Adrenal gland (tissue), 12 donors: Measurements from ENCODE around the gene THSD7A. TPM values are rescaled to one million over a fixed set of nuclear protein-coding genes. Genes with fewer than 3 reads are reported as not detected.

Experiments used
- DNase-seq, 7 donors: peaks; one replicate each; pipeline ENCODE4 v3.0.0-alpha.2; 2019 to 2020
- H3K27ac ChIP-seq, 5 donors: fragments of 200-600 bp; sonication (generic) in 4 of 5; 1 replicate in 3 of 5; 2 replicates in 2 of 5; pipeline versions ENCODE4 v1.5.1 to v1.8.0; 2016 to 2020; ENCODE audit warnings: mild to moderate bottlenecking in 1 of 5
- H3K27me3 ChIP-seq: fragments of 200-600 bp; 2 replicates; pipeline ENCODE4 v1.8.0; 2021
- H3K36me3 ChIP-seq, 2 donors: fragments of 200-600 bp; replicated peaks in 1 of 2; 1 replicate in 1 of 2; 2 replicates in 1 of 2; pipeline versions ENCODE4 v1.5.1 to v1.8.0; 2018 to 2022
- H3K4me1 ChIP-seq, 2 donors: fragments of 200-600 bp; replicated peaks in 1 of 2; 1 replicate in 1 of 2; 2 replicates in 1 of 2; pipeline versions ENCODE4 v1.5.1 to v1.8.0; 2018 to 2021
- H3K4me3 ChIP-seq, 4 donors: fragments of 200-600 bp; sonication (generic) in 3 of 4; one replicate each; pipeline ENCODE4 v1.5.1; 2016 to 2018
- H3K9me3 ChIP-seq, 3 donors: fragments of 200-600 bp; sonication (generic) in 1 of 3; replicated peaks in 1 of 3; 1 replicate in 2 of 3; 2 replicates in 1 of 3; pipeline versions ENCODE4 v1.5.1 to v1.8.0; 2016 to 2021
- CTCF ChIP-seq, 6 experiments: fragments of 450-650 bp in 4 of 6; fragments of 200-600 bp in 2 of 6; sonication (generic) in 1 of 6; IDR thresholded peaks; 1 replicate in 5 of 6; 2 replicates in 1 of 6; pipeline versions ENCODE4 v1.5.1 to v1.8.0; 2016 to 2021; ENCODE audit warnings: antibody characterized with exemption in 6 of 6, mild to moderate bottlenecking in 2 of 6, moderate library complexity in 1 of 6
- POLR2A ChIP-seq, 2 donors: fragments of 450-650 bp; IDR thresholded peaks; one replicate each; pipeline ENCODE4 v1.6.1; 2017; ENCODE audit warnings: antibody characterized with exemption in 2 of 2, mild to moderate bottlenecking in 2 of 2, moderate library complexity in 1 of 2
- WGBS, 4 donors: extraction: QIAGEN DNeasy Blood & Tissue Kit in 2 of 4; methylation state at CpG; one replicate each; pipeline versions ENCODE4 v1.1.5 to v1.1.7; 2013 to 2017; 5-methylcytosine and 5-hydroxymethylcytosine counted together
- intact Hi-C, 2 donors: fragments of 100-400 bp; cut with DNase I; formaldehyde crosslinking; loops; one replicate each; pipeline versions ENCODE4 v1.14.1 to v1.15.0; 2022 to 2023
- polyA plus RNA-seq, 3 donors: library from polyadenylated mRNA; stranded (reverse); fragments of 200-250 nt in 2 of 3; fragments of 350-450 nt in 1 of 3; fragmentation: Illumina TruSeq in 1 of 3; extraction: RNeasy Lipid Tissue Mini Kit (QIAGEN cat#74804) in 1 of 3; gene quantifications; one replicate each; pipeline ENCODE4 v1.2.3, GENCODE V29; 2013 to 2014
- total RNA-seq, 9 donors: library from RNA; depleted of rRNA in 4 of 9; stranded (reverse); fragments of >200 nt in 4 of 9; fragments of 120-200 nt in 1 of 9; fragmentation: NEBNext Ultra II Directional in 1 of 9; extraction: Animal tissue kit (Norgen Biotek cat#: 25700) in 1 of 9; gene quantifications; one replicate each; pipeline versions ENCODE4 v1.1.0 to v1.2.4, GENCODE V29; 2013 to 2023
- donor health status: healthy with polysubstance abuse.
- donor health status: Bipolar disorder and iron deficiency.
- donor health status: DM: yes; HTN: yes; CAD: no.
- donor health status: DM: no; HTN: no; CAD: no.
- donor health status: DM: no; HTN: no; CAD: no.
- donor health status: DM: yes; HTN: yes; CAD: no.

Gene THSD7A
- total and polyA plus RNA-seq, 12 donors = 0.74 to 18.4 (median 4.8) TPM

DNA sequence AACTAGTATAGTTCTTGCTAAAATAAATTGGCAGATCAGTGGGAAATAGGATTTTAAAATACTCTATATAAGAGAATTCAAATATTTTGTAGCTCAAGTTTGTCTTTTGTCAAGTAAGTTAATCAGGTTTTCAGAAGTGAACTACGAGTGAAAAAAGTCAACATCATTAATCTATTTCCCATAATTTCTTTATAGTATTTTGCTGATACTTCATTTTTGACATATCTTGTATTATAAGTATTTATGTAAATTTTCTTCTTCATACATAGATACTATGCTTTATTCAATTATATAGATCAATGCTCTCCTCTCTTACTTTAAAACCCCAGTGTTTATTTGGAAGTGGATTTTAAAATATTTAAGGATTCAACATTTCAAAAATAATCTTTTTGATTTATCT lies 360.7 kb downstream of the THSD7A start:
- H3K27ac ChIP-seq = no peak overlapping the region
- TF ChIP-seq POLR2A (IDR thresholded peaks at IDR 0.05) (no peak), CTCF (IDR thresholded peaks at IDR 0.05) (no peak)
- no peaks in the 10 kb centered on the region for H3K27me3 ChIP-seq
- H3K36me3 ChIP-seq = no peaks in the 10 kb centered on the region
- H3K9me3 ChIP-seq = no peaks in the 10 kb centered on the region
- H3K4me3 ChIP-seq = no peak overlapping the region
- intact Hi-C loops = no loop called here
- DNase-seq = no peak
- WGBS, 4 donors = 85 to 96% (median 89%) methylated on average over 1 of the region's 1 CpG
- H3K4me1 ChIP-seq = peaks cover 0 to 4% of the 10 kb centered on the region in 2 donors

GRCh38 chr7:11469028-11469745 lies 362.8 kb downstream of the THSD7A start:
- 48 to 66% (median 54%) methylated on average over 3 of the region's 3 CpGs for WGBS, 4 donors
- peaks cover 0 to 4% of the 10 kb centered on the region in 2 donors for H3K4me1 ChIP-seq
- H3K27ac ChIP-seq = no peak overlapping the region
- no peak for TF ChIP-seq POLR2A (IDR thresholded peaks at IDR 0.05)
- no peak for TF ChIP-seq CTCF (IDR thresholded peaks at IDR 0.05)
- no peak overlapping the region for H3K4me3 ChIP-seq
- no peak for DNase-seq
- no peaks in the 10 kb centered on the region for H3K27me3 ChIP-seq
- intact Hi-C loops = no loop called here
- H3K9me3 ChIP-seq = no peaks in the 10 kb centered on the region
- H3K36me3 ChIP-seq = no peaks in the 10 kb centered on the region

- no peak overlapping the region for H3K4me3 ChIP-seq
- intact Hi-C loops = no loop called here
- TF ChIP-seq CTCF (IDR thresholded peaks at IDR 0.05) (no peak), POLR2A (IDR thresholded peaks at IDR 0.05) (no peak)
- no peaks in the 10 kb centered on the region for H3K36me3 ChIP-seq
- peaks cover 0 to 4% of the 10 kb centered on the region in 2 donors for H3K4me1 ChIP-seq
- no peak for DNase-seq
- H3K9me3 ChIP-seq = no peaks in the 10 kb centered on the region
- 74 to 89% (median 86%) methylated on average over 10 of the region's 10 CpGs for WGBS, 4 donors
- no peak overlapping the region for H3K27ac ChIP-seq
- no peaks in the 10 kb centered on the region for H3K27me3 ChIP-seq
These were observed 365.4 kb downstream of the THSD7A start for GRCh38 chr7:11466517-11467105.

- H3K27me3 ChIP-seq = no peaks in the 10 kb centered on the region
- H3K9me3 ChIP-seq = no peaks in the 10 kb centered on the region
- no peaks in the 10 kb centered on the region for H3K36me3 ChIP-seq
- WGBS, 4 donors = 57 to 83% (median 63%) methylated on average over 3 of the region's 3 CpGs
- TF ChIP-seq POLR2A (IDR thresholded peaks at IDR 0.05) = no peak
- TF ChIP-seq CTCF (IDR thresholded peaks at IDR 0.05) = no peak
- H3K27ac ChIP-seq = no peak overlapping the region
- intact Hi-C loops = no loop called here
- H3K4me1 ChIP-seq = peaks cover 0 to 4% of the 10 kb centered on the region in 2 donors
- no peak for DNase-seq
- no peak overlapping the region for H3K4me3 ChIP-seq
These were observed 367.4 kb downstream of the THSD7A start for GRCh38 chr7:11464624-11465023.
